ENCODE data around the gene PSG6.
"Not testable (repeated sequence)": the region's sequence is repeated elsewhere in the genome, so short reads cannot be mapped to it uniquely, and the experiment has no call there.

DNA sequence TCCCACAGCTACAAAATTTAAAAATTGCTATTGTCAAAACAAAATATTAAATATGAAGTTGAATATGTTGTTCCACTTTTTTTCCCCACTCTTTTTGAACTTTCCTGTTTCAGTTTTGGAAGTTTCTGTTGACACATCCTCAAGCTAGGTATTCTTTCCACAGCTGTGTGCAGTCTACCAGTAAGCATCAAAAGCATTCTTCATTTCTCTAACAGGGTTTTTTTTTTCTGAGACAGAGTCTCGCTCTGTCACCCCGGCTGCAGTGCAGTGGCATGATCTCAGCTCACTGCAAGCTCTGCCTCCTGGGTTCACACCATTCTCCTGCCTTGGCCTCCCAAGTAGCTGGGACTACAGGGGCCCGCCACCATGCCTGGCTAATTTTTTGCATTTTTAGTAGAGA lies 43.6 kb downstream of the PSG6 start:
- not testable (repeated sequence) for TF ChIP-seq GFI1B (tag by site-specific recombination; IDR thresholded peaks at IDR 0.05); ZNF629 (tag by site-specific recombination; IDR thresholded peaks at IDR 0.05); CTCF (tag by site-specific recombination; IDR thresholded peaks at IDR 0.05); ZNF157 (tag by site-specific recombination; IDR thresholded peaks at IDR 0.05); ZBTB7A (tag by site-specific recombination; IDR thresholded peaks at IDR 0.05; ENCODE audit: low read depth); ZSCAN30 (tag by site-specific recombination; IDR thresholded peaks at IDR 0.05)
